Smooth muscle cell (in vitro differentiated cells): ENCODE measurements around the gene MIA2. TPM values are rescaled to one million over a fixed set of nuclear protein-coding genes. Genes with fewer than 3 reads are reported as not detected.
"Not testable (repeated sequence)": the region's sequence is repeated elsewhere in the genome, so short reads cannot be mapped to it uniquely, and the experiment has no call there.

Experiments
- DNase-seq: peaks from one replicate; lab custom pipeline; 2025; ENCODE audit not compliant: unreplicated experiment; lab: John Stamatoyannopoulos, UW
- H2AFZ ChIP-seq: fragments of 200-600 bp; sonication (generic); 2 replicates; pipeline ENCODE4 v1.6.0; 2016; ENCODE audit warnings: antibody characterized with exemption, low read depth, mild to moderate bottlenecking
- H3F3A ChIP-seq: fragments of 200-600 bp; sonication (generic); 2 replicates; pipeline ENCODE4 v1.6.0; 2017; ENCODE audit warnings: antibody characterized with exemption, low read depth
- H3K27ac ChIP-seq: fragments of 200-600 bp; sonication (generic); 2 replicates; pipeline ENCODE4 v1.5.1; 2016; ENCODE audit warnings: low read depth, mild to moderate bottlenecking
- H3K27me3 ChIP-seq: fragments of 200-600 bp; sonication (generic); 2 replicates; pipeline ENCODE4 v1.6.1; 2016; ENCODE audit warnings: low read depth, mild to moderate bottlenecking
- H3K36me3 ChIP-seq: fragments of 200-600 bp; sonication (generic); 2 replicates; pipeline ENCODE4 v1.5.1; 2016; ENCODE audit warnings: low read depth
- H3K4me1 ChIP-seq: fragments of 200-600 bp; sonication (generic); 2 replicates; pipeline ENCODE4 v1.5.1; 2016; ENCODE audit warnings: low read depth
- H3K4me2 ChIP-seq: fragments of 200-600 bp; sonication (generic); 2 replicates; pipeline ENCODE4 v1.6.0; 2016; ENCODE audit warnings: mild to moderate bottlenecking
- H3K4me3 ChIP-seq: fragments of 200-600 bp; sonication (generic); 2 replicates; pipeline ENCODE4 v1.5.1; 2016; ENCODE audit warnings: mild to moderate bottlenecking
- H3K79me2 ChIP-seq: fragments of 200-600 bp; sonication (generic); 2 replicates; pipeline ENCODE4 v1.6.0; 2016; ENCODE audit warnings: low read depth, mild to moderate bottlenecking
- H3K9ac ChIP-seq: fragments of 200-600 bp; sonication (generic); 2 replicates; pipeline ENCODE4 v1.6.0; 2016; ENCODE audit warnings: low read depth
- H3K9me3 ChIP-seq: fragments of 200-600 bp; sonication (generic); replicated peaks from 2 replicates; pipeline ENCODE4 v1.5.1; 2016; ENCODE audit warnings: low read depth
- H4K20me1 ChIP-seq: fragments of 200-600 bp; sonication (generic); 2 replicates; pipeline ENCODE4 v1.6.0; 2016; ENCODE audit warnings: low read depth
- WGBS: methylation state at CpG from one replicate; pipeline ENCODE4 v1.1.7; 2016; ENCODE audit warnings: low lambda C conversion rate; 5-methylcytosine and 5-hydroxymethylcytosine counted together
- polyA plus RNA-seq: library from polyadenylated mRNA; unstranded; fragments of >200 nt; fragmentation: Nextera tagmentation; extraction: Ambion mirVana; gene quantifications from 2 replicates; pipeline ENCODE4 v1.2.1, GENCODE V29; 2016
- total RNA-seq: library from RNA; depleted of rRNA; stranded (reverse); fragments of >200 nt; gene quantifications from 2 replicates; pipeline ENCODE4 v1.2.3, GENCODE V29; 2014
- TF ChIP-seq, protein P1 (sequence below): fragments of 200-600 bp; sonication (generic); IDR thresholded peaks from 2 replicates; pipeline ENCODE4 v1.5.1; 2017; ENCODE audit warnings: borderline replicate concordance, mild to moderate bottlenecking, antibody characterized with exemption; ENCODE audit not compliant: insufficient read depth, poor library complexity, severe bottlenecking

Gene MIA2
- total and polyA plus RNA-seq, 2 experiments from 2014 or later = 14.6 to 18.6 TPM

DNA sequence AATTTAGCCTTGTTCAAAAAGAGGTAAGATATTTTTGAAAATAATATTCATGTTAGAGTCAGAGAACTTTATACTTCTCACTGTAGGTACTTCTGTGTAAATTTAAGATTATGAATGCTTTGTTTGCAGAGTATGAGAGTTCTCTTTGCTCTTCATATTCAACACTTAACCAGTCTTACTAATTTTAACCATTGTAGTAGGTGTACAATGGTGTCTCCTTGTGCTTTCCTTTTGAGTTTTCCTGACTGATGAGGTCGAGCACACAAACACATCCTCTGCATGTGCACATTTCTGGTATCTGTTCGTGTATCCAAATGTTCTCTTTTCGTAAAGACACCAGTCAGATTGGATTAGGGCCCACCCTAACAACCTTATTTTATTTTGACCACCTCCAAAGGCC lies 45.8 kb downstream of the MIA2 start:
- TF ChIP-seq, protein P1, sequence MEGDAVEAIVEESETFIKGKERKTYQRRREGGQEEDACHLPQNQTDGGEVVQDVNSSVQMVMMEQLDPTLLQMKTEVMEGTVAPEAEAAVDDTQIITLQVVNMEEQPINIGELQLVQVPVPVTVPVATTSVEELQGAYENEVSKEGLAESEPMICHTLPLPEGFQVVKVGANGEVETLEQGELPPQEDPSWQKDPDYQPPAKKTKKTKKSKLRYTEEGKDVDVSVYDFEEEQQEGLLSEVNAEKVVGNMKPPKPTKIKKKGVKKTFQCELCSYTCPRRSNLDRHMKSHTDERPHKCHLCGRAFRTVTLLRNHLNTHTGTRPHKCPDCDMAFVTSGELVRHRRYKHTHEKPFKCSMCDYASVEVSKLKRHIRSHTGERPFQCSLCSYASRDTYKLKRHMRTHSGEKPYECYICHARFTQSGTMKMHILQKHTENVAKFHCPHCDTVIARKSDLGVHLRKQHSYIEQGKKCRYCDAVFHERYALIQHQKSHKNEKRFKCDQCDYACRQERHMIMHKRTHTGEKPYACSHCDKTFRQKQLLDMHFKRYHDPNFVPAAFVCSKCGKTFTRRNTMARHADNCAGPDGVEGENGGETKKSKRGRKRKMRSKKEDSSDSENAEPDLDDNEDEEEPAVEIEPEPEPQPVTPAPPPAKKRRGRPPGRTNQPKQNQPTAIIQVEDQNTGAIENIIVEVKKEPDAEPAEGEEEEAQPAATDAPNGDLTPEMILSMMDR = no peak
- no peak for DNase-seq
- Histone ChIP-seq H3K9ac (no peak overlapping the region), H3K4me3 (no peak overlapping the region), H3K9me3 (no peaks in the 10 kb centered on the region), H4K20me1 (peaks cover 26% of the 10 kb centered on the region), H3F3A (no peaks in the 10 kb centered on the region), H3K27me3 (no peaks in the 10 kb centered on the region), H3K4me1 (no peaks in the 10 kb centered on the region), H3K36me3 (peaks cover 5% of the 10 kb centered on the region), H3K4me2 (no peak overlapping the region), H3K79me2 (peaks cover 38% of the 10 kb centered on the region), H2AFZ (no peak overlapping the region), H3K27ac (no peak overlapping the region)
- 98% methylated on average over 3 of the region's 3 CpGs for WGBS

DNA sequence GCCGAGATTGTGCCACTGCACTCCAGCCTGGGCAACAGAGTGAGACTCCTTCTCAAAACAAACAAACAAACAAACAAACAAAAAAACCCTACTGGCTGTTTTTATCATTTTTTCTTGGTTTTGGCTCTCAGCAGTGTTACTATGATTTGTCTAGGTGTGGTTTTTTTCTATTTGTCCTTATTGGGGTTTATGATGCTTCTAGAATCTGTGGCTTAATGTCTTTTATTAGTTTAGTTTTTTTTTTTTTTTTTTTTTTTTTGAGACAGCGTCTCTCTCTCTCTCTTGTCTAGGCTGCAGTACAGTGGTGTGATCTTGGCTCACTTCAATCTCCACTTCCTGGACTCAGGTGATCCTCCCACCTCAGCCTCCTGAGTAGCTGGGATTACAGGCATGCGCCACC lies 47.0 kb downstream of the MIA2 start:
- not testable (repeated sequence) for H3K36me3 ChIP-seq, H3K27ac ChIP-seq, H3K27me3 ChIP-seq, H3K9me3 ChIP-seq, H2AFZ ChIP-seq, H3F3A ChIP-seq, H3K4me2 ChIP-seq, H3K9ac ChIP-seq, DNase-seq, H3K4me3 ChIP-seq, H3K4me1 ChIP-seq
- Histone ChIP-seq H4K20me1 (peaks cover 20% of the 10 kb centered on the region), H3K79me2 (peaks cover 29% of the 10 kb centered on the region)
- WGBS = 95% methylated on average over 3 of the region's 3 CpGs

DNA sequence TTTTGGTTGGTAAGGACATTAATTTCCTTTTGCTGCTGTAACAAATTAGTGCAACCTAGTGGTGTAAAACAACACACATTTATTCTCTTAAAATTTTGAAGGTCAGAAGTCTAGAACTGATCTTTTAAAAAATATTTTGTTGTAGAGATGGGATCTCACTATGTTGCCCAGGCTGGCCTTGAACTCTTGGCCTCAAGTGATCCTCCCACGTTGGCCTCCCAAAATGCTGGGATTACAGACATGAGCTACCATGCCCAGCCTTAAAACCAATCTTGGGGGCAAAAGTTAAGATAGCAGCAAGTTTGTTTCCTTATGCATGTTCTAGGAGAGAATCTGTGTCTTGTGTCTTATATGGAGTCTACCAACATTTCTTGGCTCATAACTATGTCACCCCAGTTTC lies 55.8 kb downstream of the MIA2 start:
- no peak overlapping the region for H3K27ac ChIP-seq
- no peaks in the 10 kb centered on the region for H3K27me3 ChIP-seq
- H3K9me3 ChIP-seq = no peaks in the 10 kb centered on the region
- H3K79me2 ChIP-seq = peaks cover 17% of the 10 kb centered on the region
- TF ChIP-seq, protein P1 = no peak
- WGBS = 100% methylated on average over 1 of the region's 1 CpG
- H4K20me1 ChIP-seq = peaks cover 13% of the 10 kb centered on the region
- no peak for DNase-seq
- no peak overlapping the region for H3K4me3 ChIP-seq
- H3K9ac ChIP-seq = no peak overlapping the region
- no peak overlapping the region for H3K4me2 ChIP-seq
- H3K4me1 ChIP-seq = no peaks in the 10 kb centered on the region
- H3F3A ChIP-seq = no peaks in the 10 kb centered on the region
- peaks cover 11% of the 10 kb centered on the region for H3K36me3 ChIP-seq
- no peak overlapping the region for H2AFZ ChIP-seq

DNA sequence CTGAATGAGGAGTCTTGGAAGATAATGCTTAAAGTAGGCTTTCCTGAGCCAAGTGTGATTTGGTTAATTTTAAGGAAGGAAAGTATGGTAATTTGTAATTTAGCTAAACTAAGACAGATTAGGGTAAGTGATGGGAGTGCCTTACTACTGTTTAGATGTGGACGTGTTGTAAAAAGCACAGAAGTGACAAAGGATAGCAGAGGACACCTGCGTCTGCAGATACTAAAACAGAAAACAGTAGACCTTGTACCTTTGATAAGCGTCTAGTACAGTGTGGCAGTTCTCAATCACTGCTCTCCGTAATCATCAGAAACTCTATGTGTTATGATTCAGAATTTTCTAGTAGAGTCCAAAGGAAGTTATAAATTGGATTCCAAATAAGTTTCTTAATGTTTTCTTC lies 58.0 kb downstream of the MIA2 start:
- H4K20me1 ChIP-seq = peaks cover 13% of the 10 kb centered on the region
- no peaks in the 10 kb centered on the region for H3F3A ChIP-seq
- H3K4me2 ChIP-seq = no peak overlapping the region
- WGBS = 89% methylated on average over 4 of the region's 4 CpGs
- no peaks in the 10 kb centered on the region for H3K9me3 ChIP-seq
- no peak for DNase-seq
- H3K36me3 ChIP-seq = peaks cover 23% of the 10 kb centered on the region
- H3K27ac ChIP-seq = no peak overlapping the region
- H3K4me3 ChIP-seq = no peak overlapping the region
- H3K4me1 ChIP-seq = no peaks in the 10 kb centered on the region
- H3K79me2 ChIP-seq = peaks cover 17% of the 10 kb centered on the region
- no peak overlapping the region for H3K9ac ChIP-seq
- no peak overlapping the region for H2AFZ ChIP-seq
- no peaks in the 10 kb centered on the region for H3K27me3 ChIP-seq
- TF ChIP-seq, protein P1 = no peak
